ENCODE results near the gene AKT3.

The AKT3 gene

DNA sequence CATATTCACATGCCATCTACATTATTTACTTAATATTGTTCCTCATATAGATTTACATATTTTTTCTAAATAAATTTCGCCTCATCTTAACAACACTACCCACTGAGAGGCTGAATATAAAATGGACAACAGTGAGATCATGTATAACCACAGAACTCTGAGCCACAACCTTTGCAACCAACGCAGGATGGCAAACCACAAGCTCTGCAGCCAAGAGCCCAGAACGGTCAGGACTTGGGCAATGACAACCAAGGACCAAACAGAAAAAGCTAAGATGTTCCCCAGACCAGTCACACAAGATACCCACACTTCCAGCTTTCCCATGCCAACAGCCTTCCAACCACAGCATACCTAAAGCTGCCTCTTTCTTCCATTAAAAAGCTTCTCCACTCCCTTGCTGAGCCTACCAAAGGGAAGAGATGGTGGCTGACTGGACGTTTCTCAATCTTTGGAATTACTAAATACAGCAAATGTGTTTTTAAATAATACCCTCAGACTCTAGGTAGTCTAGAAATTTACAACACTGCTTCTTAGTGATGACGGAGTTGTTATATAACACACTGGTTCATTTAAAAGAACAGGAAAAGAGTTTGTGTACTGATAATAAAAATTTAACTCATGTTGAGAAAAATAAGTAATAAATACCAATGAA, 117.9 kb downstream of the AKT3 start:
- no peak for DNase-seq (ENCODE audit: low read depth, low spot score)

DNA sequence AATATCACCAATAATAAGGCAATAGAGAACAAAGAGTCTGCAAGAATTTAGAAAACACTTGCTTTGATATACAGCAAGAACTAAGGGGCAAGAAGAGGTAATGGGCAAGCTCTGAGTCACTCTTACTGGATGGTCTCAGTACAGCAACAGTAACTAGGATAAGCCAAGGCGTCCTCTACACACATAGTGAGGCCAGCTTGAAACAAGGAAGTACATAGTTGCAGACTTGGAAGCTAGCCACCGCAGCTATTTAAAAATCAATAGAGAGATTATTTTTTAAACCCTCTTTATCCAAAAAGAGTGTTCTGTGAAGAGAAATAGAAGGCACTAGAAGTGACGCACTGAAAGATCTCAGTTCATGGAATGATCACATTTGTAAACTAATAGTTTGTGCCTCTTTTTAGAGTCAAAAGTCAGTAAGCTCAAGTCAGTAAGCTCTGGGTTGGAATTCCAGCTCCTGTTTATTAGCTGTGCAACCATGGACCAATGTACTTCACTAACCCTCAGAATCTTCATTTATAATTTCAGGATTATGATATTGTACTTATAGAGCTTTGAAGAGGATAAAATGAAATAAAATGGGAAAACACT, 118.6 kb downstream of the AKT3 start:
- DNase-seq (ENCODE audit: low read depth, low spot score), result no peak

DNA sequence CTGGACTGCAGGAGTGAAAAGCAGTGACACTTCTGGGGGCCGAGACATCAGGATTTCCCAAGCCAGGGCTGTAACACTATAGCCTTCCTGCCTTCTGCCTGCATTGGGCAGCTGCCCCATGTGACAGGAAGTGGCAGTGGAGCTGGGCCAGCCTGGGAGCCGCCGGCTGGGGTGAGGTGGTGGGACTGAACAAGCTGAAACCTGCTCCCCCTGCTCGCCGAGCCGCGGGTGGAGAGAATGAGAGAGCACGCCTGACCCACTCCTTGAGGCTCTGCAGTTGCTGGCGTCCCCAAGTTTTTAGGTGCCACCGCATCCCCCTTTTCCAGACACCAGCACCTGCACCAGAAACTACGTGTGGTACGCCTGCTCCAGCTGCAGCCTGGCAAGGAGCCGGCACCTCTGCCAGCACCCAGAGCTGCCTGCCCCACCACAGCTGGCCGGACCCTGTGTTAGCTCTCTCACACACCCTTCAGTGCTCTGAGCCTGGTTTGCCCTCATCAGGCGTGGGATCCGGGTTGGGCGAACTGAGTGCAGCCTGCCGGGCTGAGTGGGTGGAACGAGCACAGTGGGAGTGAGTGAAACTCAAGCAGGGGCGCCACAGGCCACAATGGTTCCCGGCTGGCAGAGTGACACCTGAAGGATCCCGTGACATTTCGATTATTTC, 119.4 kb downstream of the AKT3 start:
- DNase-seq (ENCODE audit: low read depth, low spot score), result no peak

DNA sequence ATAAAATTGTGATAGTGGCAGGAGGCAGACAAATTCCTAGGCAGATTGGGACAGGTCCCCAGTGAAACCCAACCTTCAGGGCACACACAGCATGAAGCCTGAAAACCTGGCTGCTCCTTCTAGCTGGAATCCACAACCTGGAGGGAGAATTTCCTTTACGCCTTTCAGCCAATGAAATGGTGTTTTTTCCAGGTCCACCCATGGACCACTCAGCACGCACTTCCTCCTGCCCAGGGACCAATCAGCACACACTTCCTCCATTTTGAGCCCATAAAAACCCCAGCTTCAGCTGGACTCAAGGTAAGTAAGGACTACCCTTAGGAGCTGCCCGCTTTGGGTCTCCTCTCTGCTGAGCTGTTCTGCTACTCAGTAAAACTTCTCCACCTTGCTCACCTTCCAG, 120.1 kb downstream of the AKT3 start:
- no peak for DNase-seq (ENCODE audit: low read depth, low spot score)

DNA sequence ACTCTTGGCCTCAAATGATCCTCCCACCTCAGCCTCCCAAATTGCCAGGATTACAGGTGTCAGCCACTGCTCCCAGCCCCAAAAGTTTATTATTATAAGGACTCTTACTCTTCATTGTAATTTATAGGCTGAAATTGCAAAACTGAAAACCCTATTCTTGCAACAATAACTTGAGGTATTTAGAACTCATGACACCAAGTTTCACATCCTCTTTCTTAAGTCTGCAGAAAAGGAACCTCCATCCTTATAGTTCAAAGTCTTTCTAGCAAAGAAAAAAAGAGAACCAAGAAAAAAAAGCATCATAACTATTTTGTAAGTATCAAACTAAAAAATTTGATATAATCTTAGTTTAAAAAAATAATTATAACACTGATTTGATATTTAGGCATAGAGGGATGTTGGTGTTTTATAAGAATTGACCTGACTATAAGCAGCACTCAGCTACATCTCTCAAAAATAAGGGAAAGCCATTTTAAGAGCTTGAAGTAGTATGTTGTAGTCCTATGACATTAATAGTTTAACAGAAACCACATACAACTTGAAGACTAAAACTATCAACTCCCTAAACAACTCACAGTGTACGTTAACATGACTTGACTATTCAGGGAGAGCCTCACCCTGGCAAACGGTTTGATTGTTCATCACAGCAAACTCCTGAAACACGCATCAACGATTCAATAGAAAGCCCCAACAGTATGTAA, 122.4 kb downstream of the AKT3 start:
- no peak for DNase-seq (ENCODE audit: low read depth, low spot score)

DNA sequence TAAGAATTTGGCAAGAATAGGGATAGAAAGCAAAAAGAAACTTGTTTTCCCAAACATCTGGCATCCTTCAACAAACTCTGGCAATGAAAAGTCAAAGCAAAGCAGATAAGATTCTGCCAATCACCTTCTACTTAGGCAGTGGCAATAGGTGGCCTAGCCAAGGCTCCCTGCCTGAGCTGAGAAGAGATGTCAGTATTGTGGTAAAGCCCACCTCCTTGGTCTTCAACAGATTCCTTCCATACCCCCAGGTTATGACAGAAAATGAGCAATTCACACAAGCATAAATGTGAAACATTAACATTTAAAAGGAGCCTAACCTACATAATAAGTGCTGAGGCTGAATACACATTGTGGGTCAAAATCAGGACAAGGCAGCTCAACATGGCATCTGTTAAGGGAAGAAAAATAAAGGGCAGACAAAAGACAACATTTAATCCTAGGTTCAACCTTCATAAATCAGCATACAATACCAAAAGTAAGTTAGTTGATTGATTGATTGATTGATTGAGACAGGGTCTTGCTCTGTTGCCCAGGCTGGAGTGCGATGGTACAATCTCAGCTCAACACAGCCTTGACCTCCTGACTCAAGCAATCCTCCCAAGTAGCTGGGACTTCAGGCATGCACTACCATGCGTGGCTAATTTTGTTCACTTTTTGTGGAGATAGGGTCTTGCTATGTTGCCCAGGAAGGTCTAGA, 123.1 kb downstream of the AKT3 start:
- DNase-seq (ENCODE audit: low read depth, low spot score), result no peak

DNA sequence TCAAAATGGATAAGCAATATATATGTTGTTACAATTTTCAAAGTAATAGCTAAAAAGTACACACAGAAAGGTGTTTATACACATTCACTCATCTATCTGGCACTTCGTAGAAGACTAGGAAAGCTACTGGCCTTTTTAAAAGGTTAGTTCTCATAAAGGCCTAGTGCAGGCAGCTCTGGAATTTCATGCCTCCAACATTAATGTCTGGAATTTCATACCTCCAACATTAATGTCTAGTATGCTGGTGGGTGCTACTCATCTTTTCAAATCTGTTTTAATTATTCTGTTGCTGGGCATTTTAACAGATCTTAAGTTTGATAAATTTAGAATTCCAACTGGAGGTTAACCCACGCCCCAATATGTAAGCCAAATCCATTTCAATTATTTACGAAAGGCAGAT, 124.2 kb downstream of the AKT3 start:
- DNase-seq (ENCODE audit: low read depth, low spot score), result no peak

DNA sequence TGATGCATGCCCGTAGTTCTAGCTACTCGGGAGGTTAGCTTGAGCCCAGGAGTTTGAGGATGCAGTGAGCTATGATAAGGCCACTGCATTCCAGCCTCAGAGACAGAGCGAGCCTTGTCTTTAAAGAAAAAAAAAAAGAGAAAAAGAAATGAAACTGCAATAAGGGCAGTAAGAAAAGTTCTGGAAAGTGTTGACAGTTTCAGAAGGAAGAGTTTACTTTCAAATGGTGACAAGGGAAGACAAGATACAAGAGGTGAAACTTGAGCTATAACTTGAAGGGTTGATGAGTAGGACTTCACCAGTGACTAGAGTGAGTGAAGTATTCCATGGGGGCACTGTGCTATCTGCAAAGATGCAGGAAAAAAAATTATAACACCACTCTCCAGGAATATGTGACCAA, 125.0 kb downstream of the AKT3 start:
- DNase-seq (ENCODE audit: low read depth, low spot score), result no peak

DNA sequence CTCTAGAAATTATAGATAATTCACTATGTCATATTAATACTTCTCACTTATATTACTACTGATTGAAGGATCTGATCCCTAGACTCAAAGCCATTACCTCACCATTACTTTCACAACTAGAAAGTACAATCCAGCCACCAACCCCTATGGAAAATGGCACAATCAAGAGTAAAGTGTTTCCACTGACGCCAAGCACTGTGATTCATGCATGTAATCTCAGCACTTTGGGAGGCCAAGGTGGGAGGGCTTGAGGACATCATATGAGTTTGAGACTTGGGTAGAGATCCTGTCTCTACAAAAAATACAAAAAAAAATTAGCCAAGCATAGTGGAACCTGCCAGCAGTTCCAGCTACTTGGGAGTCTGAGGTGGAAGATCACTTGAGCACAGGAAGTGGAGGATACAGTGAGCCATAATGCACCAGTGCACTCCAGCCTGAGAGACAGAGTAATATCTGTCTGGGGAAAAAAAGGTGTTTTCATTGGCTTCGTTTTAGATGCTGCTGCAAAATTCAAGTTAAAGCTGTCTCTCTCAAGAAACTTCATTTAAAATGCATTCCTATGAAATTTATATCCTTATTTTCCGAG, 126.5 kb downstream of the AKT3 start:
- DNase-seq (ENCODE audit: low read depth, low spot score), result no peak

DNA sequence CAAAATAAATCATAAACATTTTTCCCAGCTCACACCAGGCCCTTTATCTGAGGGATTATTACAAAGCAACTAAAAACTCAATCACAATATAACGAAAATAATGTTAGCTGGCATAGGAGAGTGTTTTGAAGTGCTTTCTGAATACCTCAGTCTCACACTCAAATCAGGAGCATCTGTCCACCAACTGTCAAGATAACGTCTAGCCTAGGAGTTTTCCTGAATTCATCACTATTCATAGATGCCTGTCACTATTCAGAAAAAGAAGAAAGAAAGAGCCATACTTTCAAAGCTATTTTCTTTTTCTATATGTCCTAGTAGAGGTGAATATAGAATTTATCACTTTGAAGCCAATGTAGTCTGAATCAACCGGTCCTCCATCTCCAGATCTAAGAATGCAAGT, 127.0 kb downstream of the AKT3 start:
- DNase-seq (ENCODE audit: low read depth, low spot score), result no peak

DNA sequence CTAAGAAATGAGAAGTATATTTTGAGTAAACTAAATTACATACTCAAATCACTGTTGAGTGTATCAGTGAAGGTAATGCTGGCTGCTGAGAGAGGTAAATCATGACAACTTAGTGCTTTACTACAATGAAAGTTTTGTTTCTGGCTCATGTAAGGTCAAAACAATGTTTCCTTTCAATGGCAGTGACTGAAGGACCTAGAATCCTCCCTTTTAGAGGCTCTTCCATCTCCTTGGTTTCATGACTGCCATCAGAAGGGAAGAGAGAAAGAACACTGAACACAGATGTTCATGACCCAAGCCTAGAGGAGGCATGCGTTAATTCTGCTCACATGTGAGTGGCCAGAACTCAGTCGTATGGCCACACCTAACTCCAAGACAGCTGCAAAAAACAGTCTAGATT, 130.6 kb downstream of the AKT3 start:
- DNase-seq (ENCODE audit: low read depth, low spot score), result no peak

DNA sequence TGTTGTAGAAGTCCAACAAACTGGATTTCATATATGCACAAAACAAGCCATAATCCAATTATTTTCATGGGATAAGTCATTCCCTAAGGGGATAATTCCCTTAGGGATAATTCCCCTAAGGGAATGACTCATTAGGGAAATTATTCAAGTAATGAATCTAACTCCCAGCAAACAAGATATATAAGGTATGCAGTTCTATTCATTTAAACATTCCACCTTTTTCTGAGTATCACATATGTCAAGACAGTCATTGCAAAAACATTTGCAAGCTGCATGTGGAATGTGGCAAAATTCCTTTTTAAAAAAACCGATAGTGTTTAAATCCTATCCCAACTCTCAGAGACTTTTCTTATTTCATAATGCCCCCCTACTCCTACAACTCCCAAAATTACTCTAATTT, 131.2 kb downstream of the AKT3 start:
- no peak for DNase-seq (ENCODE audit: low read depth, low spot score)

DNA sequence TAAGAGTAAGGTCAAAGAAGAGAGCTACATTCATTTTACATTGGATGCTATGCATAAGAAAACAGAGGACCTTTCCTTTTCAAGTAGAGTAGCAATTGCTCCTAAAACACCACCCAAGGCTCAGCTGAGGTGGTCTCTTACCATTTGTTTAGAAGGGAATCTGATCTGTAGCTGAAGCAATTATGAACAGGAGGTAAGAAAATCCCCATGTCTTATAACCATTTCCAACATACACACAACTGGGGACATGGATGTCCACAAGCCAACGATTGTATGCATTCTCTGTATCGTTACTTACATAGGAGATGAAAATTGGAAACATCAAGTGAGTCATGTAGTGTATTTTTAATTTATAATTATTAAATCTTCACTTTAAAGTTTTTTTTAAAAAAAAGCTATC, 132.0 kb downstream of the AKT3 start:
- no peak for DNase-seq (ENCODE audit: low read depth, low spot score)

DNA sequence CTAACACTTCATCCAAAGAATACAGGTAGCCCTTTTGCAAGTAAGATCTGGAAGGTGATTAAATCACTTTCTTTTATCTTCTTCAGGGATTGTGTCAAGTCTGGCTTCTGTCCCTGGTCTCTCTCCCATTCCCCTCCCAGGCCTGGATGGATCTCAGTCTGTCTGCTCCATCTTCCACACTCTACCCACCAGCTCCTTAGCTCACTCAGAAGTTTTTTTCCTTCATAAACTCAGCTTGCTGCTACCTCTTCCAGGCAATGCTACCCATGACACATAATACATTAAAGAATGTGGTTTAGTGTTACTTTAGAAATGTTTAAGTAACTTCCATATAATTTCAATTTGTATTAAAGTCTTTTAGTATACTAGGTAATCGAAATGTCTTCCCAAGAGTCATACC, 133.1 kb downstream of the AKT3 start:
- DNase-seq (ENCODE audit: low read depth, low spot score), result no peak

DNA sequence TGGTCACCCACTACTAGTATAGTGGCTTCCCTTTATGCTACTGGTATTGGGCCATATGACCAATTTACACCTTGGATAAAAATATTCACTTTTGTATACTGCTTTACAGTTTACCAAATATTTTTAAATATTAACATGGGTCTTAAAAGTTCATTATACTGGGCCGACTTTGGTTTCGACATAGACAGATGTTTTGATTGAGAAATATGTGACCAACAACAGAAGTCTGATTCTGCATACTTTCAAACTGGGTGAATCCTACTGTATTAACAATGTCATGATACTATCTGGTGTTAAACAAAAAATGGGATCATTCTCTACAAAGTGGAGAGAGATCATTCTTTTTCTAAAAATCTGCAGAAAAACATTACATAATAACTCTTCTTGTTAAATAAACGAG, 134.8 kb downstream of the AKT3 start:
- DNase-seq (ENCODE audit: low read depth, low spot score), result no peak

DNA sequence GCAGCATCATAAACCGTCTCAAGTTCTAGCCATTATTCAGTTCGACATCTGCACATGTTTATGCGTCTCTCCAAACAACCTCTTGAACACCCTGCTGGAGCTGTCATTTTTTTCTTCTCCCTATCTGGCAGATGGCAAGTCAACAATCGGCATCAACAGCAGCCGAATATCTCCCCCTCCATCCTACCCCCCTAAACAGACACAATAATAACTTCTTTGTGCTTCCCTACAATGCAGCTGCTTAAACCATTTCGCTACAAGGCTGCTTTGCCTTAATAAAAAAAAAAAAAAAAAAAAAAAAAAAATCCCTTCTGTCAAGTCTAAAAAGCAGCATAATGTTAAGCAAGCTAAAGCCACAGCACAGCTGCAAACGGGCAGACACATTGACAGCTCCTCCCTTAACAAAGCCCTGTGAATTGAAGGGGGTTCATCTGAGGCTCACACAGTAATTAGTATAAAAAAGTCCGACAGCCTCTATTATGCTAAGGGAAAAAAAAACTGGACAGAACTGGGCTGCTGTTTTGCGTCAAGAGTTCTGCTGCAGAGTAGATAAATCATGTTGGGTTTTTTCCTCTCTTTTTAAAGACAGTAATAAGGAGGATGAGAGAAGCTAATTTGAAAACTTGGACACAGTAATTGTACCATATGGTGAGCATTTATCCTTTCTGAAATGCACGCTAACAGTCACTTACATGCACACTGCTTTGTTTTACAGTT, 136.4 kb downstream of the AKT3 start:
- DNase-seq (ENCODE audit: low read depth, low spot score), result no peak

DNA sequence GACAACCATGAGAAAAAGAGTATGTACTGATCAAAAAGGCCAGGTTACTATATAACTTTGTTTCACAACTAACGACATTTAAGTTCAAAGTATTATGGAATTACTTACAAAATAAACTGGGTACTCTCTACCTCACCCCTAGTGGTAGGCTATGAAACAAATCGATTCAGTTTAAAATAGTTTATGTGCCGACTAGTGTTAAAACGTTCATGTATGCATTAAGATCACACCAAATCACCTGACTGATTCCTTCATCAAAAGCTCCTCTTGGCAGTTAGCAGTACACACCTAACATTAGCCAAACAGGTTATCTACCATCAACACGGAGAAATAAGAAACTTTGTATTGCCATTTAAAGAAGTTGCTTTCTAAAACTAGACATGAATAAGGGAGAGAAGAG, 137.1 kb downstream of the AKT3 start:
- DNase-seq (ENCODE audit: low read depth, low spot score), result no peak

DNA sequence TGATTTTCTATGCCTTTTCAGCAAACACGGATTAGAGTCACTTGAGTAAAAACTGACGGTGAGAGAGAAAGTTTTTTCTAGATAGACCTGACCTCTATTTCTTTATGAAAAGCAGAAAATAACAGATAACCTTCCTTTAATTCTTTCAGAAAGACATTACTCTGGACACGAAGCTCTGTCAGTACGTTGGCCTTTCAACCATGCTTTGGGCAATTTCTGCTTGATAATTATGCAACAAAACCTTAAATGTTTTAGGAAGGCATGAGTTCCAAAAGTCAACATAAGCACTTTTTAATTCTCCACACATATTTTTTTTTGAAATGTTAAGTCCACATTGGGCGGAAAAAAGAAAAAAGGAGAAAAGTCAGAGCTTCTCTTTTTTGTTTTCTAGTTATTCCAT, 137.8 kb downstream of the AKT3 start:
- no peak for DNase-seq (ENCODE audit: low read depth, low spot score)

DNA sequence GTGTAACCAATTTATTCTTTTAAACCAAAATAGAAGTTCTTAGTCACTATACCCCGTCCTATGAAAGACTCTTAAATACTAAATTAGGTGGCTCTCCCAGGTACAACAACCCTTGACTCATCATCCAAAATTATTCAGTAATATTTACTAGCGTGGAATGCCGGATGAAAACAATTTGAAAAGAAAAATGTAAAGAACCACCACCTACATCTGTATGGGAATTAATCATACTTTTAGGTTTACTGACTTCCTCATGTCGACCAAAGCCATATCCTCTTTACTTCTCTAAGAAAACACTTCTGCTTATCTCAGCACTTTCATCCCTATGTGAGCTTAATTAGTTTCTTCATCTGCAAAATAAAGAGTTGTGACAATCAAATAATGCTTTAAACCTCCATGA, 139.6 kb downstream of the AKT3 start:
- no peak for DNase-seq (ENCODE audit: low read depth, low spot score)

DNA sequence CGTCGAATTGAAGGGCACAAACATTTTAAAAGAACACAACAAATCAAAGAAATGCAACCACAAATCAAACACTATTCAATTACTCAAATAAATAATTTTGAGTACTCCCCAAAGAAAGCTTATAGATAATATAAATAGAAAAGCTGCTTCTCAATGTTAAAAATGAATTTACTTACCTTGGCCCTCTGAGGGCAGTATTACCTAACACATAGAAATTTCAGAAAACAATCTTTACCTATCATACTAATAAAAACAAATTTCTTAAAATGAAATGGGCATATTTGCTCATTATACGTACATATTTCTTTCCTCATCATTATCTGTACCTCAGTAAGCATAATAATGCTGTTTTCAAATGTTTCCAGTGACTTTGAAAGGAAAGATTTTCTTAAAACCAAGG, 141.8 kb downstream of the AKT3 start:
- no peak for DNase-seq (ENCODE audit: low read depth, low spot score)

DNA sequence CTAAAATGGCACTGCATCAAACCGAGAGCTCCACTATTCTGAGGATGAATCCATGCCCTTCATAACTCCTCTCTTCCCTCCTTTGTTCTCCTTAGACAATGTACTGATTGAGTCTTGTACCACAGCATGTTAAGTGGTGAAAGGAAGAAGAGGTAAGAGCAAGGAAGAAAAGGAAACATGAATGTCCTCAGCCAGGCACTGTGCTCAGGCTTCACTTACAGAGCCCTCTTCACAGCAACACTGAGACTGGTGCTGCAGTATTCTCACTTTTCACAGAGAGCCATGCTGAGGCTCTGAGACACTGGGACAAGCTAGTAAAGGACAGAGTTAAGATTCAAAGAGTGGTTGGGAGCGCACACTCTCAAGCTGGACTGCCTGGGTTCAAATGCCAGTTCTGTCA, 143.5 kb downstream of the AKT3 start:
- DNase-seq (ENCODE audit: low read depth, low spot score), result no peak
